ENCODE data around the gene CXCR6.

CXCR6 gene

DNA sequence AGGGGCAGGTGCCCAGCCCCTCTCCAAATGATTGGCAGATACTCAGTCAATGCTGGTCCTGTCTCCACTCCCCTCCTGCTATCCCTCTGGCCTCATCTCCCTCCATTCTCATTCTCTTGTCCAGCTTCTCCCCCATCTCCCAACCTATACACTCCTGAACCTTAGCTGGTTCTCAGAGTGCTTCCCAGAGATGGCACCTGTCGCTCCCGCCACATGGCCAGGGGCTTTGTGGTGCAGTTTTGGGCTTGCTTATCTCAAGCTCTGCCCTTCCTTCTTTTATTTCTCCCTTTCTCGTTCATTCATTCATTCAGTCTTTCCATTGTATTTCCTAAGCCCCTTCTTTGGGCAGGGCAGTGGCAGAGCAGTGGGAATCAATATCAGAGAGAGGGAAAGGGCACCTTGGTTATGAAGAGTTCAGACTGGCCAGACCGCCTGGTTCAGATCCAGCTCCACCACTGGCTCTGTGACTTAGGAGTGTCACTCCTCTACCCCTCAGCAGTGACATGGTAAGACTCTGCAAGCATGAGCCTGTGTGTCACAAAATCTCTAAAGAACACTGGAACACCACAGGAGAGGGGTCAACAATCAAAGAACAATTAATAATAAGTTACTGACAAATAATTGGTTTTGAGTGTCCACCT lies 20.2 kb upstream of the CXCR6 start:
- Histone ChIP-seq H3K4me1 (ENCODE audit: control insufficient read depth, insufficient read depth, low read length, unreplicated experiment) (peaks cover 12% of the 10 kb centered on the region), H3K4me3 (ENCODE audit: low read depth, low read length) (no peak overlapping the region), H3K27ac (ENCODE audit: low read depth, low read length) (no peak overlapping the region), H2AFZ (ENCODE audit: low read length, unreplicated experiment) (no peak overlapping the region), H3K27me3 (ENCODE audit: insufficient read depth, low read length) (no peaks in the 10 kb centered on the region), H3K36me3 (ENCODE audit: insufficient read depth, low read length) (peaks cover 8% of the 10 kb centered on the region; the same call in 1 of the 2 replicates), H3K79me2 (ENCODE audit: control insufficient read depth, insufficient read depth, low read length, unreplicated experiment) (no peaks in the 10 kb centered on the region)

DNA sequence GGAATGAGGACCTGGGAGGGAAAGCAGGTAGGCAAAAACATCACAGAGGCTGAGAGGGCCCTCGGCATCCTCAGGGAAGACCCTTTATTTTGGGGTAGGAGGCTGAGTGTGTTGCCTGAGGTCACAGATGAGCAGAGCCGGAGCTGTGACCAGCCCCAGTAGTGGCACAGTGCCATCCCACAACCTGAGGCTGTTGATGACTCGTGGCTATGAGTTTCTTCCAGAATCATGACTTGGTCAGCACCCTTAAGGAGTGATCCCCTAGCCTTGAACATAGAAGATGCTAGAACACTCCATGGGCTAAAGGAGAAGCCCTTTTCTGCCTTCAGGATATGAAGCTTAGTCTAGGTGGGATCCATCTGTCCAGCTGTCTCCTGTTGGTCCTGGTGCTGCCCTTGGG lies 19.5 kb upstream of the CXCR6 start:
- no peaks in the 10 kb centered on the region for H3K79me2 ChIP-seq (ENCODE audit: control insufficient read depth, insufficient read depth, low read length, unreplicated experiment)

DNA sequence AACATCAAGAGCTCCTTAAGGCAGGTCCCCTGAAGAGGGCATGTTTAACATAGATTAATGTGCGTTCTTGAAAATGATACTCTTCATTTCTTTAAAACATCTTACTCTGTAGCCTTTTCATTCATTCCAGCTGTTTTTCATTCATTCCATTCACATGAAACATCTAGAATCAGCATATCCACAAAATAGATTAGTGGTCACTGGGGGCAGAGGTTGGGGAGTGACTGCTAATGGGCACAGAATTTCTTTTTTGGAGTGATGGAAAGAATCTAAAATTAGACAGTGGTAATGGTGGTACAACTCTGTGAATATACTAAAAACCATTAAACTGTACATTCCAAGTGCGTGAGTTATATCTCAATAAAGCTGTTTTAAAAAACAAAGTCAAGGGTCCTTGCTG lies 15.4 kb upstream of the CXCR6 start:
- H3K27me3 ChIP-seq (ENCODE audit: insufficient read depth, low read length) = no peaks in the 10 kb centered on the region
- peaks cover 12% of the 10 kb centered on the region; the same call in 1 of the 2 replicates for H3K36me3 ChIP-seq (ENCODE audit: insufficient read depth, low read length)
- peaks cover 13% of the 10 kb centered on the region for H3K4me1 ChIP-seq (ENCODE audit: control insufficient read depth, insufficient read depth, low read length, unreplicated experiment)
- no peak overlapping the region for H3K4me3 ChIP-seq (ENCODE audit: low read depth, low read length)
- H2AFZ ChIP-seq (ENCODE audit: low read length, unreplicated experiment) = no peak overlapping the region
- no peak overlapping the region for H3K27ac ChIP-seq (ENCODE audit: low read depth, low read length)
- no peaks in the 10 kb centered on the region for H3K79me2 ChIP-seq (ENCODE audit: control insufficient read depth, insufficient read depth, low read length, unreplicated experiment)

More for the DNA sequence above, 19.5 kb upstream of the CXCR6 start:
- H3K4me3 ChIP-seq (ENCODE audit: low read depth, low read length) = no peak overlapping the region
- no peak overlapping the region for H2AFZ ChIP-seq (ENCODE audit: low read length, unreplicated experiment)
- H3K27me3 ChIP-seq (ENCODE audit: insufficient read depth, low read length) = no peaks in the 10 kb centered on the region
- H3K27ac ChIP-seq (ENCODE audit: low read depth, low read length) = no peak overlapping the region
- H3K4me1 ChIP-seq (ENCODE audit: control insufficient read depth, insufficient read depth, low read length, unreplicated experiment) = peaks cover 13% of the 10 kb centered on the region
- peaks cover 8% of the 10 kb centered on the region; the same call in 1 of the 2 replicates for H3K36me3 ChIP-seq (ENCODE audit: insufficient read depth, low read length)

DNA sequence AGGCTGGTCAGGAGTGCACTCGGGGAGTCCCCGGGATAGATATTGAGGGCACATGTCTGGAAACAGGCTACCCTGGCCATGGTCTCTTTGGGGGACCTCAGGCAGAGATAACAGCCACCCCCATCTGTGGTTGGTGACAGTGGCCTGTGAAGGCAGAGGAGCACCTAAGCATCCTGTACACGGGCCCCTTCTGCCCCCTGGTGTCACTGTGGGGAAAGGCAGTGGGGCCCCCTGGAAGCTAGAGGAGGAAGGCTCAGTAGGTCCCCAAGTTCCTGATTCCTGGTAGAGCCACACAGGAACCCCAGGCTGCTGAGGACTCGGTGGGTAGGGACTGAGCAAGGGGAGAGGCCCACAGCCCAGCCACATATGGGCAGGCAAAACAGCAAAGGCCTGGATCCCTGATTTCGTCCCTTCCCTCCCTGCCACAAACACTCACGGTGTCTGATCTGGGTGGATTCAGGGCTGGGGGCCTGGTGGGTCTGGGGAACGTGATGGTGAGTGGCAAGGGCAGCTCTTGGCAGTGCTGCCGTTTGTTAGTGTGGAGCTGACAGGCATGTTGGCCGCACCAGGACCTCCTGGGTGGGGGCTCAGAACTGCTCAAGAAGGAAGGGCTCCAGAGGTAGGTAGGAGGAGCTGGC lies 14.1 kb upstream of the CXCR6 start:
- H3K27ac ChIP-seq (ENCODE audit: low read depth, low read length) = no peak overlapping the region
- H3K79me2 ChIP-seq (ENCODE audit: control insufficient read depth, insufficient read depth, low read length, unreplicated experiment) = no peaks in the 10 kb centered on the region
- H3K4me1 ChIP-seq (ENCODE audit: control insufficient read depth, insufficient read depth, low read length, unreplicated experiment) = peaks cover 7% of the 10 kb centered on the region
- H3K36me3 ChIP-seq (ENCODE audit: insufficient read depth, low read length) = peaks cover 5% of the 10 kb centered on the region; the same call in 1 of the 2 replicates
- H3K4me3 ChIP-seq (ENCODE audit: low read depth, low read length) = no peak overlapping the region
- H3K27me3 ChIP-seq (ENCODE audit: insufficient read depth, low read length) = no peaks in the 10 kb centered on the region
- no peak overlapping the region for H2AFZ ChIP-seq (ENCODE audit: low read length, unreplicated experiment)

DNA sequence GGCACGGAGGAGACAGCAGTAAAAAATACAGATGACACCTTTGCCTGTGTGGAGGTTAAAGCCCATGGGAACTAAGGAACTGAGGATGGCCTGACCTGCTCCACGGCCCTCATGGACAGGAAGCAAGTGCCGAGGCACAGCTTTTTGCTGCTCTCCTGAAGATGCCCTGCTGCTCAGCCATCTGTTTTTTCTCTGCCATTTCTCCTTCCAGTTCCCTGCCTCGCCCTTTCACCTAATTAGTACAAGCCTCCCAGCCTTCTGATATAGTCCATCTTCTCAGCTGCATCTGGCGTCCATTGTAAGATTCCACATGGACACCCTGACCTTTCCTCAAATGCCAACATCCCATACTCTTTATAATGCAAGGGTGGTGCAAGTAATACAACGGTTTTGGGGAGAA lies 11.8 kb upstream of the CXCR6 start:
- Histone ChIP-seq H3K79me2 (ENCODE audit: control insufficient read depth, insufficient read depth, low read length, unreplicated experiment) (no peaks in the 10 kb centered on the region), H2AFZ (ENCODE audit: low read length, unreplicated experiment) (no peak overlapping the region), H3K36me3 (ENCODE audit: insufficient read depth, low read length) (peaks cover 10% of the 10 kb centered on the region), H3K27ac (ENCODE audit: low read depth, low read length) (no peak overlapping the region), H3K4me1 (ENCODE audit: control insufficient read depth, insufficient read depth, low read length, unreplicated experiment) (peaks cover 5% of the 10 kb centered on the region), H3K27me3 (ENCODE audit: insufficient read depth, low read length) (no peaks in the 10 kb centered on the region), H3K4me3 (ENCODE audit: low read depth, low read length) (no peak overlapping the region)

DNA sequence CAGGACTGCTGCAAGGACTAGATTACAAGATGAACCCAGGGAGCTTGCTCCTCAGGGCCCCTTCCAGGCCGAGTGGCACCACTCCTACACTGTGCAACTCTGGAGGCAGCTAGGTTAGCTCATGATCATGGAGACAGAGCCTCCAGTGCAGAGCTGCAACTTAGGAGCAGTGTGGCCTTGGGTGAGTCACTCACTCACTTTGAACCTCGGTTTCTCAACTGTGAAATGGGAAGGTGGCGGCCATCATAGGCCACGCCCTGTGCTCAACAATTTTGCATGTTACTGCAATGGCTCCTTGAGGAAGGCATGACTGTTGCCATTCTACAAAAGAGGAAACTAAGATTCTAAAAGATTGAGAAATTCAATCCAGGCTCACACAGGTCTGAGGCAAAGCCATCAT lies 11.2 kb upstream of the CXCR6 start:
- Histone ChIP-seq H3K27me3 (ENCODE audit: insufficient read depth, low read length) (no peaks in the 10 kb centered on the region), H2AFZ (ENCODE audit: low read length, unreplicated experiment) (no peak overlapping the region), H3K4me1 (ENCODE audit: control insufficient read depth, insufficient read depth, low read length, unreplicated experiment) (peaks cover 5% of the 10 kb centered on the region), H3K36me3 (ENCODE audit: insufficient read depth, low read length) (peaks cover 10% of the 10 kb centered on the region), H3K4me3 (ENCODE audit: low read depth, low read length) (no peak overlapping the region), H3K79me2 (ENCODE audit: control insufficient read depth, insufficient read depth, low read length, unreplicated experiment) (no peaks in the 10 kb centered on the region), H3K27ac (ENCODE audit: low read depth, low read length) (no peak overlapping the region)

DNA sequence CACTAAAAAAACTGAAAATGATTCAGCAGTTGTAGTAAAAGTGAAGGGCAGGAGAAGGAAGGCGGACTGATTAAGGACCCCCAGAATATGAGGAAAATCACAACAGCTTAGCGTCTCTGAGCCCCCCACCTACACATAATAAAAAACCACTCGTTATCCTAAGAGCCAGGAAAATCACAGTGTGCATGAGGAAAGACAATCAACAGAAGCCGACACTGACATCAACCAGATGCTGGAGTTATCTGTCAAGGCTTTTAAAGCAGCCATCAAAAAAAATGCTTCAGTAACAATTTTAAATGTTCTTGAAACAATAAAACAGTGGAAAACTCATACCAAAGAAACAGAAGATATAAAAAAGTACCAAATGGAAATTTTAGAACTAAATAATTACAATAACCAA lies 9.7 kb upstream of the CXCR6 start:
- Histone ChIP-seq H3K4me3 (ENCODE audit: low read depth, low read length) (no peak overlapping the region), H3K36me3 (ENCODE audit: insufficient read depth, low read length) (peaks cover 10% of the 10 kb centered on the region), H3K27ac (ENCODE audit: low read depth, low read length) (no peak overlapping the region), H3K27me3 (ENCODE audit: insufficient read depth, low read length) (no peaks in the 10 kb centered on the region), H2AFZ (ENCODE audit: low read length, unreplicated experiment) (no peak overlapping the region), H3K4me1 (ENCODE audit: control insufficient read depth, insufficient read depth, low read length, unreplicated experiment) (no peaks in the 10 kb centered on the region), H3K79me2 (ENCODE audit: control insufficient read depth, insufficient read depth, low read length, unreplicated experiment) (no peaks in the 10 kb centered on the region)

DNA sequence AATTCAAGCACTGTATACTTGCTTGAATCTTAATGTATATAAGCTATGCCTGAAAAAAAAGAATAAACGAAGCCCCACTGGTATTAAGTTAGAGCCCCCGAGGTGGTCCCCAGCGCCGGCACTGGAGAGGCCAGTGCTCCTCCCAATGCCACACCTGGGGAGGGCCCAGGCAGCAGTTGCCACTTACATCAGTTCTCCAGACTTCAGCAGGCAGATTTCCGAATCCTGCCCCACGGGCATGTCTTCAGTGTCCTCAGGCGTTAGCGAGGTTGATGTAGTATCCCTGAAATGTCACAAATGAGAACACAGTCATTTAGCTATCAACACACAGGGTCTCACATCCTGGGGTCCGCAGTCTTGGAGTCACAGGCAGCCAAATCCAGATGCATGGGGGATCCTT lies 7.0 kb upstream of the CXCR6 start:
- Histone ChIP-seq H3K4me3 (ENCODE audit: low read depth, low read length) (no peak overlapping the region), H2AFZ (ENCODE audit: low read length, unreplicated experiment) (no peak overlapping the region), H3K4me1 (ENCODE audit: control insufficient read depth, insufficient read depth, low read length, unreplicated experiment) (peaks cover 7% of the 10 kb centered on the region), H3K79me2 (ENCODE audit: control insufficient read depth, insufficient read depth, low read length, unreplicated experiment) (no peaks in the 10 kb centered on the region), H3K36me3 (ENCODE audit: insufficient read depth, low read length) (peaks cover 6% of the 10 kb centered on the region; the same call in 1 of the 2 replicates), H3K27ac (ENCODE audit: low read depth, low read length) (no peak overlapping the region), H3K27me3 (ENCODE audit: insufficient read depth, low read length) (no peaks in the 10 kb centered on the region)

DNA sequence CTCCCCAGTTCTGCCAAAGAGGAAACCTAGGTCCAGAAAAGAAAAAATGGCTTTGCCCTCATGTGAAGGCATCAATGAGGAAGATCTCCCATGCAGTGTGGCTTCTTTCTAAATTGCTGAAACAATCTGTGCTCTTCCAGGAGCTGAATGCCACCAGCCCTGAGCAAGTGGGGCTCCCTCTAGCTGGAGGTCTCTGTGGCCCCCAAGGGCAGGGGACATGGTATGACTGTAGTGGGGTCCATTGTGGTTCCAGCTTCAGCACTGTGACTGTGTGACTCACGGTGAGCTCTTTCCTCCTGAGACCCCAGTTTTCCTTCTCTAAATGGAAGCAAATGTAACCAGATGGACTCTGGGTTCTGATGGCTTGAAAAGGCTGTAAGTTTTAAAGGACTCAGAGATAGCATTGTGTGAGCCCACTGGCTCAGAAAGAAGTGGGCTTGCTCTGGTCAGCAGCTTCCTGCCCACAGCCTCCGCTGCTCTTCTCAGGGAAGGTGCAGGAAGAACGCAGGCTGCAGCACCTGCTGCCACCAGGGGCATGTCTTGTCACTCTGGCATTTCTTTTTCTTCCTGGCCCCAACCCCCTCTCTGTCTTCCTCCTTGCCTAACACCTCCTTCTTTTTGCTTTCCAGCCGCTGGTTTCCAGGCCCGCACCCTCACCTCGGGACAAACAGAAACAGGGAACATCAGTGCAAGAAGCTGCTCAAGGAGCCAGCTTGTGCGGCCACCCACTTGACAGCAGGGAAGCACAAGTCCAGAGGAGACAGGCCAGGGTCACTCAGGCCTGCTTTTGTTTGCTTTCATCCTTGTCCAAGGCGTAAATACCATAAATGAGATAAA lies 5.8 kb upstream of the CXCR6 start:
- Histone ChIP-seq H3K36me3 (ENCODE audit: insufficient read depth, low read length) (peaks cover 6% of the 10 kb centered on the region; the same call in 1 of the 2 replicates), H3K27me3 (ENCODE audit: insufficient read depth, low read length) (no peaks in the 10 kb centered on the region), H3K27ac (ENCODE audit: low read depth, low read length) (no peak overlapping the region), H3K4me3 (ENCODE audit: low read depth, low read length) (no peak overlapping the region), H3K4me1 (ENCODE audit: control insufficient read depth, insufficient read depth, low read length, unreplicated experiment) (peaks cover 7% of the 10 kb centered on the region), H2AFZ (ENCODE audit: low read length, unreplicated experiment) (no peak overlapping the region), H3K79me2 (ENCODE audit: control insufficient read depth, insufficient read depth, low read length, unreplicated experiment) (no peaks in the 10 kb centered on the region)

DNA sequence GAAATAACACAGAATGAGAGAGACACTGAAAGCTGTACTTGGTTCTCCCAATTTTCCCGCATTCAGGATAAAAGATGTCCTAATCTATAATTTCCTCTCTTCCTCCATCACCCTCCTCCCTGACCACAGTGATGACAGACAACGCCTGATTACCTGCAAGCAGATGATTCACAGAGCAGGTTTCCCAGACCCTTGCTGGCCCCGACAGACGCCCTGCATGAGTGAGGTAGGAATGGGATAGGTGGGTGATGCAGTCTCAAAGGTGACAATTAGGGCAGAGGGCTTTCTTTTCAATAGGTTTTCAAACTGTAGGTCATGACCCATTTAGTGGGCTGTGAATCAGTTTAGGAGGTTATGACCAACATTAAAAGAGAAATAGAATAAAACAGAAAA lies 5.2 kb upstream of the CXCR6 start:
- Histone ChIP-seq H3K4me1 (ENCODE audit: control insufficient read depth, insufficient read depth, low read length, unreplicated experiment) (peaks cover 7% of the 10 kb centered on the region), H3K36me3 (ENCODE audit: insufficient read depth, low read length) (peaks cover 6% of the 10 kb centered on the region; the same call in 1 of the 2 replicates), H3K27ac (ENCODE audit: low read depth, low read length) (no peak overlapping the region), H3K4me3 (ENCODE audit: low read depth, low read length) (no peak overlapping the region), H2AFZ (ENCODE audit: low read length, unreplicated experiment) (no peak overlapping the region), H3K79me2 (ENCODE audit: control insufficient read depth, insufficient read depth, low read length, unreplicated experiment) (no peaks in the 10 kb centered on the region), H3K27me3 (ENCODE audit: insufficient read depth, low read length) (no peaks in the 10 kb centered on the region)
